GM12878 (cell line): Measurements from ENCODE around the gene FHIP1A. TPM values are rescaled to one million over a fixed set of nuclear protein-coding genes. Genes with fewer than 3 reads are reported as not detected.

Experiments
- ATAC-seq: fragments of 200-7000 bp; cut with Tn5 transposase; 3 replicates; pipeline ENCODE4 v1.9.1; 2020; ENCODE audit warnings: mild to moderate bottlenecking, moderate library complexity
- BruUV-seq: library from RNA; stranded (reverse); fragments of 400-500 nt; replicated peaks from 2 replicates; lab custom pipeline; 2021; lab: Mats Ljungman, UMichigan
- CTCF ChIA-PET: fragments of 300-600 bp; sonication (Branson Sonifier 250); formaldehyde crosslinking; extraction: SDS; loops from one replicate; lab custom pipeline; 2021; ENCODE audit warnings: inconsistent platforms; lab: Yijun Ruan, JAX
- POLR2A ChIA-PET: fragments of 350-600 bp; formaldehyde crosslinking; extraction: SDS; loops from one replicate; lab custom pipeline; 2021; ENCODE audit warnings: inconsistent platforms; lab: Charles Lee
- RAD21 ChIA-PET: fragments of 300-600 bp; sonication (Branson Sonifier 250); formaldehyde crosslinking; loops from one replicate; lab custom pipeline; 2023; ENCODE audit warnings: antibody characterized with exemption; ENCODE audit not compliant: unreplicated experiment; lab: Charles Lee
- SMC1A ChIA-PET: fragments of 300-600 bp; sonication (Branson Sonifier 250); formaldehyde crosslinking; loops from one replicate; lab custom pipeline; 2023; ENCODE audit not compliant: unreplicated experiment, uncharacterized antibody; lab: Charles Lee
- DNase-seq: peaks from one replicate; pipeline ENCODE4 v3.0.0-alpha.2; 2011; ENCODE audit warnings: low read depth, low spot score
- FAIRE-seq: peaks from 3 replicates; lab custom pipeline; 2011; peaks lifted over from hg19 to GRCh38; lab: Jason Lieb, UNC
- H2AFZ ChIP-seq: 2 replicates; pipeline ENCODE4 v1.6.0; 2011; ENCODE audit warnings: low read depth, low read length, control low read depth; ENCODE audit not compliant: control insufficient read depth
- H3K27ac ChIP-seq: 2 replicates; pipeline ENCODE4 v1.5.1; 2011; ENCODE audit warnings: control low read depth; ENCODE audit not compliant: control insufficient read depth, insufficient read depth
- H3K27me3 ChIP-seq, 2 experiments: replicated peaks in 1 of 2; 2 replicates each; pipeline versions ENCODE4 v1.6.0 to v1.6.1; 2011; ENCODE audit warnings: low read length in 1 of 2; ENCODE audit not compliant: control insufficient read depth in 2 of 2, insufficient read depth in 2 of 2
- H3K36me3 ChIP-seq, 2 experiments: 2 replicates each; pipeline ENCODE4 v1.5.1; 2011; ENCODE audit warnings: low read length in 1 of 2; ENCODE audit not compliant: control insufficient read depth in 2 of 2, insufficient read depth in 2 of 2
- H3K4me1 ChIP-seq: 2 replicates; pipeline ENCODE4 v1.6.1; 2011; ENCODE audit warnings: mild to moderate bottlenecking, low read length, moderate library complexity, mixed read lengths; ENCODE audit not compliant: control insufficient read depth, insufficient read depth
- H3K4me2 ChIP-seq: 2 replicates; pipeline ENCODE4 v1.6.0; 2011; ENCODE audit warnings: control low read depth; ENCODE audit not compliant: control insufficient read depth, insufficient read depth
- H3K4me3 ChIP-seq: fragments of 200-600 bp; sonication (generic); 2 replicates; pipeline ENCODE4 v1.5.1; 2016
- H3K79me2 ChIP-seq: 2 replicates; pipeline ENCODE4 v1.6.0; 2011; ENCODE audit warnings: low read length; ENCODE audit not compliant: control insufficient read depth, insufficient read depth
- H3K9ac ChIP-seq: 2 replicates; pipeline ENCODE4 v1.8.0; 2011; ENCODE audit warnings: low read length, control low read depth, mixed read lengths; ENCODE audit not compliant: control insufficient read depth, insufficient read depth
- H3K9me3 ChIP-seq: replicated peaks from 3 replicates; pipeline ENCODE4 v1.5.1; 2011; ENCODE audit warnings: mild to moderate bottlenecking, low read length; ENCODE audit not compliant: control insufficient read depth, insufficient read depth
- H4K20me1 ChIP-seq: 2 replicates; pipeline ENCODE4 v1.6.0; 2011; ENCODE audit not compliant: control insufficient read depth, insufficient read depth
- ESRRA ChIP-seq: IDR thresholded peaks from 2 replicates; pipeline ENCODE4 v1.6.1; 2012; ENCODE audit warnings: mild to moderate bottlenecking, low read length, improper control_type of control experiment
- MEF2B ChIP-seq: fragments of 450-650 bp; IDR thresholded peaks from 2 replicates; pipeline ENCODE4 v1.6.1; 2018; ENCODE audit warnings: mild to moderate bottlenecking, moderate library complexity; ENCODE audit not compliant: partially characterized antibody, poor library complexity, severe bottlenecking
- NFXL1 ChIP-seq: fragments of 450-650 bp; IDR thresholded peaks from 2 replicates; pipeline ENCODE4 v1.6.1; 2017; ENCODE audit warnings: antibody characterized with exemption, mild to moderate bottlenecking, borderline replicate concordance
- NR2C1 ChIP-seq: fragments of 450-650 bp; IDR thresholded peaks from 2 replicates; pipeline ENCODE4 v1.6.1; 2017; ENCODE audit warnings: antibody characterized with exemption, mild to moderate bottlenecking, moderate library complexity
- WGBS: methylation state at CpG from one replicate; pipeline ENCODE4 v1.1.6; 2016; ENCODE audit warnings: low lambda C conversion rate; ENCODE audit not compliant: insufficient replicate concordance, insufficient coverage; ENCODE audit errors: missing lambda C conversion rate; 5-methylcytosine and 5-hydroxymethylcytosine counted together
- in situ Hi-C: fragments of 300-500 bp; cut with MboI; formaldehyde crosslinking; loops from 9 replicates; pipeline ENCODE4 v1.14.3; 2018; ENCODE audit warnings: mixed read lengths
- intact Hi-C: fragments of 100-400 bp; cut with micrococcal nuclease; formaldehyde crosslinking; loops from one replicate; pipeline ENCODE4 v1.14.2; 2022; ENCODE audit not compliant: unreplicated experiment
- polyA plus RNA-seq, 11 experiments: library from polyadenylated mRNA; depleted of rRNA in 4 of 11; unstranded in 6 of 11; stranded (reverse) in 5 of 11; fragments of >200 nt; fragmentation: Nextera tagmentation in 4 of 11; fragmentation: Illumina TruSeq in 1 of 11; extraction: Ambion mirVana in 4 of 11; extraction: Trizol in 1 of 11; gene quantifications; 1 replicate in 1 of 11; 2 replicates in 10 of 11; pipeline versions ENCODE4 v1.2.1 to v1.2.3, GENCODE V29; 2011 to 2016; ENCODE audit warnings: inconsistent platforms in 2 of 11, missing spikeins in 2 of 11, low read depth in 1 of 11
- total RNA-seq, 4 experiments: library from RNA; depleted of rRNA in 3 of 4; stranded (reverse); fragments of >200 nt in 3 of 4; fragmentation: Illumina TruSeq in 1 of 4; extraction: Trizol in 1 of 4; gene quantifications; 2 replicates each; pipeline versions ENCODE4 v1.2.1 to v1.2.3, GENCODE V29; 2013 to 2021
- TF ChIP-seq, protein P1 (sequence below): fragments of 450-650 bp; IDR thresholded peaks from 2 replicates; pipeline ENCODE4 v1.6.1; 2017; ENCODE audit warnings: mild to moderate bottlenecking, low read depth, inconsistent platforms; ENCODE audit not compliant: poor library complexity, severe bottlenecking
- TF ChIP-seq, protein P2 (sequence below): fragments of 450-650 bp; formaldehyde crosslinking; IDR thresholded peaks from 2 replicates; pipeline ENCODE4 v1.4.0; 2020; ENCODE audit warnings: mild to moderate bottlenecking, moderate library complexity

Gene FHIP1A
- total and polyA plus RNA-seq, 10 of the 15 experiments (the other 5 are each of a cell fraction or from before 2014, with no cell fraction given) = 0.02 to 5.5 (median 0.13) TPM; not detected in 1

DNA sequence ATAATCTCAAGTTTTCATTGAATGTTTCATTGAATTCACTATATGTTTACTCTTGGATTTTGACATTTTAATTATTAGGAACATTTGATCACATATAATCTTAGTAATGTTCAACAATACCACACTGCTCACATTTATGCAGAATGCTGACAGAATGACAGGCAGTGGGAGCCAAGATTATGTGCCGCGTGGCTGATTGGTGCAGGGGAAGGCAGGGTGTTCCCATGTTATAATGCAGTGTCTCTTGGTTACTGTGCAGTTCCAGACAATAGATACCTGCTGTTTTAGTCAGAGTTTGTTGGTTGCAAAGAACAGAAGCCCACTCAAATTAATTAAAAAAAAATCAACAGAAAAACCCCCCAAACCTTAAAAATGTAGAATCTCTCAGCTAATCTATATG, 33.0 kb downstream of the FHIP1A start:
- no peak overlapping the region for H3K4me2 ChIP-seq
- no peak overlapping the region for H2AFZ ChIP-seq
- H3K9me3 ChIP-seq = no peaks in the 10 kb centered on the region
- SMC1A ChIA-PET = no interaction called here
- H4K20me1 ChIP-seq = no peaks in the 10 kb centered on the region
- POLR2A ChIA-PET = interaction anchor here (1.2 kb wide), 1 partner anchor 13 kb away, joined by 3 read pairs; no protein-coding TSS in a partner anchor
- BruUV-seq = no TSS peak
- no peak for FAIRE-seq
- TF ChIP-seq, protein P1, sequence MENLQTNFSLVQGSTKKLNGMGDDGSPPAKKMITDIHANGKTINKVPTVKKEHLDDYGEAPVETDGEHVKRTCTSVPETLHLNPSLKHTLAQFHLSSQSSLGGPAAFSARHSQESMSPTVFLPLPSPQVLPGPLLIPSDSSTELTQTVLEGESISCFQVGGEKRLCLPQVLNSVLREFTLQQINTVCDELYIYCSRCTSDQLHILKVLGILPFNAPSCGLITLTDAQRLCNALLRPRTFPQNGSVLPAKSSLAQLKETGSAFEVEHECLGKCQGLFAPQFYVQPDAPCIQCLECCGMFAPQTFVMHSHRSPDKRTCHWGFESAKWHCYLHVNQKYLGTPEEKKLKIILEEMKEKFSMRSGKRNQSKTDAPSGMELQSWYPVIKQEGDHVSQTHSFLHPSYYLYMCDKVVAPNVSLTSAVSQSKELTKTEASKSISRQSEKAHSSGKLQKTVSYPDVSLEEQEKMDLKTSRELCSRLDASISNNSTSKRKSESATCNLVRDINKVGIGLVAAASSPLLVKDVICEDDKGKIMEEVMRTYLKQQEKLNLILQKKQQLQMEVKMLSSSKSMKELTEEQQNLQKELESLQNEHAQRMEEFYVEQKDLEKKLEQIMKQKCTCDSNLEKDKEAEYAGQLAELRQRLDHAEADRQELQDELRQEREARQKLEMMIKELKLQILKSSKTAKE = no peak
- TF ChIP-seq ESRRA = no peak
- TF ChIP-seq MEF2B = no peak
- TF ChIP-seq, protein P2, sequence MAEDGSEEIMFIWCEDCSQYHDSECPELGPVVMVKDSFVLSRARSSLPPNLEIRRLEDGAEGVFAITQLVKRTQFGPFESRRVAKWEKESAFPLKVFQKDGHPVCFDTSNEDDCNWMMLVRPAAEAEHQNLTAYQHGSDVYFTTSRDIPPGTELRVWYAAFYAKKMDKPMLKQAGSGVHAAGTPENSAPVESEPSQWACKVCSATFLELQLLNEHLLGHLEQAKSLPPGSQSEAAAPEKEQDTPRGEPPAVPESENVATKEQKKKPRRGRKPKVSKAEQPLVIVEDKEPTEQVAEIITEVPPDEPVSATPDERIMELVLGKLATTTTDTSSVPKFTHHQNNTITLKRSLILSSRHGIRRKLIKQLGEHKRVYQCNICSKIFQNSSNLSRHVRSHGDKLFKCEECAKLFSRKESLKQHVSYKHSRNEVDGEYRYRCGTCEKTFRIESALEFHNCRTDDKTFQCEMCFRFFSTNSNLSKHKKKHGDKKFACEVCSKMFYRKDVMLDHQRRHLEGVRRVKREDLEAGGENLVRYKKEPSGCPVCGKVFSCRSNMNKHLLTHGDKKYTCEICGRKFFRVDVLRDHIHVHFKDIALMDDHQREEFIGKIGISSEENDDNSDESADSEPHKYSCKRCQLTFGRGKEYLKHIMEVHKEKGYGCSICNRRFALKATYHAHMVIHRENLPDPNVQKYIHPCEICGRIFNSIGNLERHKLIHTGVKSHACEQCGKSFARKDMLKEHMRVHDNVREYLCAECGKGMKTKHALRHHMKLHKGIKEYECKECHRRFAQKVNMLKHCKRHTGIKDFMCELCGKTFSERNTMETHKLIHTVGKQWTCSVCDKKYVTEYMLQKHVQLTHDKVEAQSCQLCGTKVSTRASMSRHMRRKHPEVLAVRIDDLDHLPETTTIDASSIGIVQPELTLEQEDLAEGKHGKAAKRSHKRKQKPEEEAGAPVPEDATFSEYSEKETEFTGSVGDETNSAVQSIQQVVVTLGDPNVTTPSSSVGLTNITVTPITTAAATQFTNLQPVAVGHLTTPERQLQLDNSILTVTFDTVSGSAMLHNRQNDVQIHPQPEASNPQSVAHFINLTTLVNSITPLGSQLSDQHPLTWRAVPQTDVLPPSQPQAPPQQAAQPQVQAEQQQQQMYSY (CRISPR knock-in tag) = no peak
- no peak for TF ChIP-seq NFXL1
- TF ChIP-seq NR2C1 = no peak
- TF ChIP-seq, all 136 proteins: peak for 0
- H3K27me3 ChIP-seq = peaks cover 0 to 2% of the 10 kb centered on the region in 2 experiments; a peak in 1 of 4 replicates
- ChIA-PET CTCF (no interaction called here), RAD21 (no interaction called here)
- no peaks in the 10 kb centered on the region for H3K4me1 ChIP-seq
- 93% methylated on average over 2 of the region's 2 CpGs for WGBS
- H3K36me3 ChIP-seq = no peaks in the 10 kb centered on the region
- no peak for DNase-seq
- no peak overlapping the region for H3K9ac ChIP-seq
- H3K79me2 ChIP-seq = no peaks in the 10 kb centered on the region
- intact Hi-C loops = no loop called here
- in situ Hi-C loops = no loop called here
- no peak overlapping the region for H3K27ac ChIP-seq
- no peak overlapping the region for H3K4me3 ChIP-seq
- ATAC-seq = no peak
